Myocyte (in vitro differentiated cells): ENCODE results near the gene OR4M2. TPM values are rescaled to one million over a fixed set of nuclear protein-coding genes. Genes with fewer than 3 reads are reported as not detected.
"Not testable (repeated sequence)": the region's sequence is repeated elsewhere in the genome, so short reads cannot be mapped to it uniquely, and the experiment has no call there.

Experiments used
- DNase-seq: peaks from one replicate; pipeline ENCODE4 v3.0.0-alpha.2; 2012; ENCODE audit warnings: low read depth
- polyA plus RNA-seq: library from polyadenylated mRNA; unstranded; fragments of >200 nt; gene quantifications from one replicate; pipeline ENCODE4 v1.2.1, GENCODE V29; 2012; ENCODE audit warnings: missing spikeins
- total RNA-seq: library from RNA; depleted of rRNA; stranded (reverse); fragments of >200 nt; gene quantifications from 2 replicates; pipeline ENCODE4 v1.2.3, GENCODE V29; 2014

OR4M2 gene
- total RNA-seq = not detected in 2 replicates
- polyA plus RNA-seq = not detected

GRCh38 chr15:22080227-22080626, at the start of gene OR4M2:
Gene OR4M2 (plus strand): TSS chr15:22080527. CDS start chr15:22080625, 98 bp downstream.
- not testable (repeated sequence) for DNase-seq

GRCh38 chr15:22069267-22069666, 11.1 kb upstream of the OR4M2 start:
- DNase-seq = not testable (repeated sequence)

GRCh38 chr15:22081386-22081785, 1.1 kb downstream of the OR4M2 start:
- DNase-seq = not testable (repeated sequence)

GRCh38 chr15:22098616-22099253, 18.4 kb downstream of the OR4M2 start:
- not testable (repeated sequence) for DNase-seq

- DNase-seq = not testable (repeated sequence)
These were observed 19.1 kb downstream of the OR4M2 start for GRCh38 chr15:22099289-22099891.

GRCh38 chr15:22122033-22122432, 41.7 kb downstream of the OR4M2 start:
- not testable (repeated sequence) for DNase-seq

Other genes with a start within 250 kb of the OR4M2 start
- not detected in 2 replicates for gene POTEB, start 202.8 kb upstream of the OR4M2 start, total RNA-seq